ENCODE measurements around the gene TH. TPM values are rescaled to one million over a fixed set of nuclear protein-coding genes. Genes with fewer than 3 reads are reported as not detected.

TH gene
- total and polyA plus RNA-seq, 2 experiments from 2014 or later = not detected

GRCh38 chr11:2116680-2117079, 54.9 kb downstream of the TH start:
- Histone ChIP-seq H3K4me1 (ENCODE audit: low read depth) (no peaks in the 10 kb centered on the region), H3K4me3 (no peak overlapping the region), H3K27ac (no peak overlapping the region), H3K27me3 (no peaks in the 10 kb centered on the region), H3K36me3 (no peaks in the 10 kb centered on the region), H3K9me3 (ENCODE audit: low read depth) (no peaks in the 10 kb centered on the region)
- no peak for TF ChIP-seq CTCF (IDR thresholded peaks at IDR 0.05; ENCODE audit: low read depth, low read length)
- no peak for DNase-seq (ENCODE audit: low read depth in 1 of 2, low spot score in 1 of 2)

GRCh38 chr11:2115308-2115707, 56.3 kb downstream of the TH start:
- Histone ChIP-seq H3K4me1 (ENCODE audit: low read depth) (no peaks in the 10 kb centered on the region), H3K27me3 (no peaks in the 10 kb centered on the region), H3K36me3 (no peaks in the 10 kb centered on the region), H3K27ac (no peak overlapping the region), H3K9me3 (ENCODE audit: low read depth) (no peaks in the 10 kb centered on the region), H3K4me3 (no peak overlapping the region)
- no peak for TF ChIP-seq CTCF (IDR thresholded peaks at IDR 0.05; ENCODE audit: low read depth, low read length)
- DNase-seq (ENCODE audit: low read depth in 1 of 2, low spot score in 1 of 2) = no peak

GRCh38 chr11:2114430-2115241, 57.0 kb downstream of the TH start:
- TF ChIP-seq CTCF (IDR thresholded peaks at IDR 0.05; ENCODE audit: low read depth, low read length) = no peak
- DNase-seq (ENCODE audit: low read depth in 1 of 2, low spot score in 1 of 2) = peak in 1 of 2 donors; percentile 31
- H3K27ac ChIP-seq = no peak overlapping the region
- no peaks in the 10 kb centered on the region for H3K36me3 ChIP-seq
- no peaks in the 10 kb centered on the region for H3K27me3 ChIP-seq
- H3K9me3 ChIP-seq (ENCODE audit: low read depth) = no peaks in the 10 kb centered on the region
- H3K4me1 ChIP-seq (ENCODE audit: low read depth) = no peaks in the 10 kb centered on the region
- H3K4me3 ChIP-seq = no peak overlapping the region

Other genes with a start within 250 kb of the TH start
- 127 and 185 TPM in 2 replicates for gene MRPL23, start 224.5 kb downstream of the TH start, total RNA-seq
- gene MRPL23, start 224.5 kb downstream of the TH start, polyA plus RNA-seq = 96.9 and 137 TPM in 2 replicates
- 262 and 316 TPM in 2 replicates for gene H19, start 174.0 kb downstream of the TH start, total RNA-seq
- 27.7 and 44.5 TPM in 2 replicates for gene H19, start 174.0 kb downstream of the TH start, polyA plus RNA-seq
- gene IGF2, start 32.4 kb downstream of the TH start, total RNA-seq = 91.4 and 120 TPM in 2 replicates
- 136 and 155 TPM in 2 replicates for gene IGF2, start 32.4 kb downstream of the TH start, polyA plus RNA-seq
- gene INS, start 10.6 kb downstream of the TH start, total RNA-seq = not detected in 2 replicates
- not detected in 2 replicates for gene INS, start 10.6 kb downstream of the TH start, polyA plus RNA-seq
- gene ASCL2, start 98.8 kb upstream of the TH start, total RNA-seq = 0.39 TPM in 1 of 2 replicates, not detected in the other
- 0.21 TPM in 1 of 2 replicates, not detected in the other for gene ASCL2, start 98.8 kb upstream of the TH start, polyA plus RNA-seq
- 1.3 and 1.8 TPM in 2 replicates for gene C11orf21, start 130.1 kb upstream of the TH start, total RNA-seq
- gene C11orf21, start 130.1 kb upstream of the TH start, polyA plus RNA-seq = 1.5 and 1.8 TPM in 2 replicates
- gene TSPAN32, start 130.2 kb upstream of the TH start, total RNA-seq = 22.0 and 22.4 TPM in 2 replicates
- gene TSPAN32, start 130.2 kb upstream of the TH start, polyA plus RNA-seq = 18.5 and 24.8 TPM in 2 replicates
- 212 and 264 TPM in 2 replicates for gene CD81, start 205.5 kb upstream of the TH start, total RNA-seq
- gene CD81, start 205.5 kb upstream of the TH start, polyA plus RNA-seq = 409 and 444 TPM in 2 replicates
- gene TSSC4, start 228.9 kb upstream of the TH start, total RNA-seq = 61.4 and 71.6 TPM in 2 replicates
- 71.4 and 94.8 TPM in 2 replicates for gene TSSC4, start 228.9 kb upstream of the TH start, polyA plus RNA-seq

All from cardiac muscle cell (in vitro differentiated cells and primary cell).